MM.1S (cell line): ENCODE results near the gene GRPR.

ENCODE experiments used
- CTCF ChIP-seq: fragments of 300-600 bp; sonication (generic); IDR thresholded peaks from 2 replicates; pipeline ENCODE4 v1.5.1; 2016; ENCODE audit warnings: antibody characterized with exemption, low read length, mixed read lengths
- EZH2 ChIP-seq: fragments of 300-600 bp; sonication (generic); optimal IDR thresholded peaks from 2 replicates; pipeline ENCODE3; 2017; ENCODE audit warnings: low read depth, mild to moderate bottlenecking, antibody characterized with exemption, low read length, mixed read lengths
- EZH2phosphoT487 ChIP-seq: fragments of 300-600 bp; sonication (generic); IDR thresholded peaks from 2 replicates; pipeline ENCODE4 v1.6.1; 2018; ENCODE audit warnings: antibody characterized with exemption, low read length

- TF ChIP-seq CTCF (no peak), EZH2 (no peak), EZH2phosphoT487 (no peak)
Measured at GRCh38 chrX:16164748-16165147, 41.4 kb downstream of the GRPR start.
